Tibial artery (tissue), 4 donors: Measurements from ENCODE around the gene CYTH1.
A peak's percentile ranks its signal among the peaks of the same experiment; 100 is the strongest.

Source experiments
- DNase-seq, 2 donors: peaks; one replicate each; pipeline ENCODE4 v3.0.0-alpha.2; 2019
- H3K27ac ChIP-seq, 2 donors: fragments of 200-600 bp; sonication (generic) in 1 of 2; 1 replicate in 1 of 2; 2 replicates in 1 of 2; pipeline ENCODE4 v1.5.1; 2018 to 2019; ENCODE audit warnings: mild to moderate bottlenecking in 1 of 2
- H3K27me3 ChIP-seq, 2 donors: fragments of 200-600 bp; sonication (generic) in 1 of 2; one replicate each; pipeline versions ENCODE4 v1.5.1 to v1.6.0; 2016 to 2019
- H3K36me3 ChIP-seq, 3 donors: fragments of 200-600 bp; sonication (generic) in 2 of 3; one replicate each; pipeline ENCODE4 v1.5.1; 2016 to 2019; ENCODE audit warnings: mild to moderate bottlenecking in 2 of 3
- H3K4me1 ChIP-seq, 4 donors: fragments of 200-600 bp; sonication (generic) in 2 of 4; 1 replicate in 3 of 4; 2 replicates in 1 of 4; pipeline ENCODE4 v1.5.1; 2016 to 2019
- H3K4me3 ChIP-seq, 2 donors: fragments of 200-600 bp; sonication (generic) in 1 of 2; 1 replicate in 1 of 2; 2 replicates in 1 of 2; pipeline ENCODE4 v1.5.1; 2018 to 2019; ENCODE audit warnings: mild to moderate bottlenecking in 2 of 2
- H3K9me3 ChIP-seq, 3 donors: fragments of 200-600 bp; sonication (generic) in 1 of 3; one replicate each; pipeline ENCODE4 v1.5.1; 2016 to 2019
- intact Hi-C: fragments of 100-400 bp; cut with DNase I; formaldehyde crosslinking; loops from one replicate; pipeline ENCODE4 v1.15.0; 2023; ENCODE audit warnings: low total_unique reads
- TF ChIP-seq, protein P1 (sequence below), 2 experiments: fragments of 200-600 bp in 1 of 2; fragments of 450-650 bp in 1 of 2; IDR thresholded peaks; one replicate each; pipeline ENCODE4 v1.5.1; 2017 to 2019; ENCODE audit warnings: antibody characterized with exemption in 2 of 2, mild to moderate bottlenecking in 1 of 2, moderate library complexity in 1 of 2

The CYTH1 gene

GRCh38 chr17:78723001-78723796 lies 58.9 kb downstream of the CYTH1 start:
- no peak for DNase-seq
- Histone ChIP-seq H3K9me3 (no peaks in the 10 kb centered on the region), H3K4me3 (peak overlapping the region; percentile 35 to 51), H3K4me1 (peaks cover 0 to 42% (median 37%) of the 10 kb centered on the region in 4 donors), H3K36me3 (no peaks in the 10 kb centered on the region), H3K27ac (peak overlapping the region; percentile 45 to 48), H3K27me3 (no peaks in the 10 kb centered on the region)
- intact Hi-C loops, result no loop called here
- TF ChIP-seq, protein P1, sequence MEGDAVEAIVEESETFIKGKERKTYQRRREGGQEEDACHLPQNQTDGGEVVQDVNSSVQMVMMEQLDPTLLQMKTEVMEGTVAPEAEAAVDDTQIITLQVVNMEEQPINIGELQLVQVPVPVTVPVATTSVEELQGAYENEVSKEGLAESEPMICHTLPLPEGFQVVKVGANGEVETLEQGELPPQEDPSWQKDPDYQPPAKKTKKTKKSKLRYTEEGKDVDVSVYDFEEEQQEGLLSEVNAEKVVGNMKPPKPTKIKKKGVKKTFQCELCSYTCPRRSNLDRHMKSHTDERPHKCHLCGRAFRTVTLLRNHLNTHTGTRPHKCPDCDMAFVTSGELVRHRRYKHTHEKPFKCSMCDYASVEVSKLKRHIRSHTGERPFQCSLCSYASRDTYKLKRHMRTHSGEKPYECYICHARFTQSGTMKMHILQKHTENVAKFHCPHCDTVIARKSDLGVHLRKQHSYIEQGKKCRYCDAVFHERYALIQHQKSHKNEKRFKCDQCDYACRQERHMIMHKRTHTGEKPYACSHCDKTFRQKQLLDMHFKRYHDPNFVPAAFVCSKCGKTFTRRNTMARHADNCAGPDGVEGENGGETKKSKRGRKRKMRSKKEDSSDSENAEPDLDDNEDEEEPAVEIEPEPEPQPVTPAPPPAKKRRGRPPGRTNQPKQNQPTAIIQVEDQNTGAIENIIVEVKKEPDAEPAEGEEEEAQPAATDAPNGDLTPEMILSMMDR (IDR thresholded peaks at IDR 0.05), result no peak

DNA sequence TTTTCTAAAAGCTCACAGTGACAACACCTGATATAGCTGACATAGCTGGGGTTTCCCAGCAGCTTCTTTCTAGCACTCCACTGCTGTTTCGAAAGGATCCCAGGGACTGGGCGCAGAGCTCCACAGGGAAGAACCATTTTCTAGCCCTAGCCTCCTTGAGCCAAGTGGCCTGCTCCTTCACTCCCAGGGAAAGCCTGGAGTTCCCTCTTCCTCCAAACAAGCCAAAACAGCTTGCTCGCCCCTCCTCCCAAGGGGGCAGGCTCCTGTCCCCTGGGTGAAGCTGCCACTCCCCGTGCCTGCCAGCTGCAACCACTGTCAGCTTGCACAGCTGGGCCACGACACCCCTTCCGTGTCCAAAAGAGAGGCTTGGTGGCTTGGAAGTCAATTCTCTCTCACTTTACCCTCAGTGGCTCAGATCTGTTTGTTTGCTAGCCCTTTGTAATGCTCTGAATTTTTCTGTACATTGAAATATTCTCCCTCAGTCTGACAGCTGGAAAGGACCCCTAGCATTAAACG lies 59.8 kb downstream of the CYTH1 start:
- no peaks in the 10 kb centered on the region for H3K36me3 ChIP-seq
- H3K4me3 ChIP-seq, result peak overlapping the region; percentile 35 to 51
- DNase-seq, result peak in 1 of 2 donors; percentile 46
- H3K9me3 ChIP-seq, result no peaks in the 10 kb centered on the region
- no peaks in the 10 kb centered on the region for H3K27me3 ChIP-seq
- intact Hi-C loops, result no loop called here
- H3K27ac ChIP-seq, result peak overlapping the region; percentile 45 to 48
- peaks cover 0 to 50% (median 44%) of the 10 kb centered on the region in 4 donors for H3K4me1 ChIP-seq
- TF ChIP-seq, protein P1 (IDR thresholded peaks at IDR 0.05), result no peak

- TF ChIP-seq, protein P1 (IDR thresholded peaks at IDR 0.05), result no peak
- no peaks in the 10 kb centered on the region for H3K9me3 ChIP-seq
- no peaks in the 10 kb centered on the region for H3K27me3 ChIP-seq
- intact Hi-C loops, result no loop called here
- no peaks in the 10 kb centered on the region for H3K36me3 ChIP-seq
- no peak overlapping the region for H3K27ac ChIP-seq
- H3K4me3 ChIP-seq, result no peak overlapping the region
- DNase-seq, result no peak
- peaks cover 0 to 73% (median 64%) of the 10 kb centered on the region in 4 donors for H3K4me1 ChIP-seq
Observed at GRCh38 chr17:78719630-78720298, 62.3 kb downstream of the CYTH1 start.

- Histone ChIP-seq H3K9me3 (no peaks in the 10 kb centered on the region), H3K4me3 (no peak overlapping the region), H3K36me3 (no peaks in the 10 kb centered on the region), H3K27me3 (no peaks in the 10 kb centered on the region), H3K27ac (no peak overlapping the region), H3K4me1 (peaks cover 0 to 64% (median 53%) of the 10 kb centered on the region in 4 donors)
- intact Hi-C loops, result no loop called here
- TF ChIP-seq, protein P1 (IDR thresholded peaks at IDR 0.05), result no peak
- no peak for DNase-seq
Observed at GRCh38 chr17:78718575-78719208, 63.4 kb downstream of the CYTH1 start.

GRCh38 chr17:78717431-78717980 lies 64.6 kb downstream of the CYTH1 start:
- no peaks in the 10 kb centered on the region for H3K9me3 ChIP-seq
- no peaks in the 10 kb centered on the region for H3K27me3 ChIP-seq
- H3K4me3 ChIP-seq, result peak overlapping the region; percentile 49 to 52
- H3K4me1 ChIP-seq, result peaks cover 0 to 52% (median 42%) of the 10 kb centered on the region in 4 donors
- no peaks in the 10 kb centered on the region for H3K36me3 ChIP-seq
- no peak for DNase-seq
- H3K27ac ChIP-seq, result peak overlapping the region in 1 of 2 donors; percentile 1
- TF ChIP-seq, protein P1 (IDR thresholded peaks at IDR 0.05), result no peak
- intact Hi-C loops, result no loop called here
